Peyer's patch (tissue), 4 donors: ENCODE data around the gene NTNG1. TPM values are rescaled to one million over a fixed set of nuclear protein-coding genes. Genes with fewer than 3 reads are reported as not detected.
A peak's percentile ranks its signal among the peaks of the same experiment; 100 is the strongest.

Experiments
- DNase-seq, 3 donors: peaks; one replicate each; pipeline ENCODE4 v3.0.0-alpha.2; 2017 to 2019
- H3K27ac ChIP-seq, 4 donors: fragments of 200-600 bp; sonication (generic); one replicate each; pipeline ENCODE4 v1.5.1; 2016 to 2019
- H3K27me3 ChIP-seq, 2 donors: fragments of 200-600 bp; sonication (generic); one replicate each; pipeline ENCODE4 v1.5.1; 2019
- H3K36me3 ChIP-seq, 3 donors: fragments of 200-600 bp; sonication (generic); one replicate each; pipeline ENCODE4 v1.5.1; 2016 to 2019
- H3K4me1 ChIP-seq, 4 donors: fragments of 200-600 bp; sonication (generic); one replicate each; pipeline ENCODE4 v1.5.1; 2016 to 2019
- H3K4me3 ChIP-seq, 4 donors: fragments of 200-600 bp; sonication (generic); 1 replicate in 3 of 4; 2 replicates in 1 of 4; pipeline ENCODE4 v1.5.1; 2016 to 2019; ENCODE audit warnings: mild to moderate bottlenecking in 1 of 4
- H3K9me3 ChIP-seq, 4 donors: fragments of 200-600 bp; sonication (generic); one replicate each; pipeline ENCODE4 v1.5.1; 2016 to 2019; ENCODE audit warnings: mild to moderate bottlenecking in 1 of 4
- POLR2A ChIP-seq, 2 donors: fragments of 450-650 bp; IDR thresholded peaks; one replicate each; pipeline ENCODE4 v1.5.1; 2017; ENCODE audit warnings: antibody characterized with exemption in 2 of 2, mild to moderate bottlenecking in 2 of 2, moderate library complexity in 2 of 2
- total RNA-seq, 4 donors: library from RNA; depleted of rRNA; stranded (reverse); fragments of >200 nt; gene quantifications; one replicate each; pipeline ENCODE4 v1.1.0, GENCODE V29; 2016
- TF ChIP-seq, protein P1 (sequence below), 6 experiments: fragments of 450-650 bp in 4 of 6; fragments of 200-600 bp in 2 of 6; sonication (generic) in 1 of 6; IDR thresholded peaks; one replicate each; pipeline ENCODE4 v1.5.1; 2017 to 2019; ENCODE audit warnings: antibody characterized with exemption in 6 of 6, mild to moderate bottlenecking in 3 of 6, moderate library complexity in 1 of 6

The NTNG1 gene
- total RNA-seq, 4 donors from 2014 or later = 17.3 TPM; not detected in 3

- no peak for TF ChIP-seq POLR2A (IDR thresholded peaks at IDR 0.05)
- TF ChIP-seq, protein P1, sequence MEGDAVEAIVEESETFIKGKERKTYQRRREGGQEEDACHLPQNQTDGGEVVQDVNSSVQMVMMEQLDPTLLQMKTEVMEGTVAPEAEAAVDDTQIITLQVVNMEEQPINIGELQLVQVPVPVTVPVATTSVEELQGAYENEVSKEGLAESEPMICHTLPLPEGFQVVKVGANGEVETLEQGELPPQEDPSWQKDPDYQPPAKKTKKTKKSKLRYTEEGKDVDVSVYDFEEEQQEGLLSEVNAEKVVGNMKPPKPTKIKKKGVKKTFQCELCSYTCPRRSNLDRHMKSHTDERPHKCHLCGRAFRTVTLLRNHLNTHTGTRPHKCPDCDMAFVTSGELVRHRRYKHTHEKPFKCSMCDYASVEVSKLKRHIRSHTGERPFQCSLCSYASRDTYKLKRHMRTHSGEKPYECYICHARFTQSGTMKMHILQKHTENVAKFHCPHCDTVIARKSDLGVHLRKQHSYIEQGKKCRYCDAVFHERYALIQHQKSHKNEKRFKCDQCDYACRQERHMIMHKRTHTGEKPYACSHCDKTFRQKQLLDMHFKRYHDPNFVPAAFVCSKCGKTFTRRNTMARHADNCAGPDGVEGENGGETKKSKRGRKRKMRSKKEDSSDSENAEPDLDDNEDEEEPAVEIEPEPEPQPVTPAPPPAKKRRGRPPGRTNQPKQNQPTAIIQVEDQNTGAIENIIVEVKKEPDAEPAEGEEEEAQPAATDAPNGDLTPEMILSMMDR (IDR thresholded peaks at IDR 0.05) = no peak
- H3K9me3 ChIP-seq = no peaks in the 10 kb centered on the region
- peaks cover 0 to 20% (median 3%) of the 10 kb centered on the region in 4 donors for H3K4me1 ChIP-seq
- H3K4me3 ChIP-seq = no peak overlapping the region
- DNase-seq = no peak
- H3K27me3 ChIP-seq = peaks cover 0 to 5% of the 10 kb centered on the region in 2 donors
- H3K36me3 ChIP-seq = no peaks in the 10 kb centered on the region
- H3K27ac ChIP-seq = no peak overlapping the region
Observed at GRCh38 chr1:107138767-107139445, 1.9 kb upstream of the NTNG1 start.

- no peak for TF ChIP-seq POLR2A (IDR thresholded peaks at IDR 0.05)
- TF ChIP-seq, protein P1 (IDR thresholded peaks at IDR 0.05) = no peak
- H3K27ac ChIP-seq = no peak overlapping the region
- peaks cover 0 to 5% of the 10 kb centered on the region in 2 donors for H3K27me3 ChIP-seq
- H3K36me3 ChIP-seq = no peaks in the 10 kb centered on the region
- H3K9me3 ChIP-seq = no peaks in the 10 kb centered on the region
- H3K4me3 ChIP-seq = peak overlapping the region; percentile 24 to 59 (median 54)
- peaks cover 0 to 20% (median 3%) of the 10 kb centered on the region in 4 donors for H3K4me1 ChIP-seq
- DNase-seq = no peak
Observed at GRCh38 chr1:107139833-107140702, 771 bp upstream of the NTNG1 start.

- DNase-seq = peak in 2 of 3 donors; percentile 17 to 40
- no peaks in the 10 kb centered on the region for H3K36me3 ChIP-seq
- TF ChIP-seq, protein P1 (IDR thresholded peaks at IDR 0.05) = no peak
- TF ChIP-seq POLR2A (IDR thresholded peaks at IDR 0.05) = no peak
- peak overlapping the region; percentile 35 to 59 (median 54) for H3K4me3 ChIP-seq
- H3K9me3 ChIP-seq = no peaks in the 10 kb centered on the region
- peaks cover 0 to 5% of the 10 kb centered on the region in 2 donors for H3K27me3 ChIP-seq
- peaks cover 0 to 20% (median 3%) of the 10 kb centered on the region in 4 donors for H3K4me1 ChIP-seq
- no peak overlapping the region for H3K27ac ChIP-seq
Observed at GRCh38 chr1:107141491-107142126, 770 bp downstream of the NTNG1 start.

DNA sequence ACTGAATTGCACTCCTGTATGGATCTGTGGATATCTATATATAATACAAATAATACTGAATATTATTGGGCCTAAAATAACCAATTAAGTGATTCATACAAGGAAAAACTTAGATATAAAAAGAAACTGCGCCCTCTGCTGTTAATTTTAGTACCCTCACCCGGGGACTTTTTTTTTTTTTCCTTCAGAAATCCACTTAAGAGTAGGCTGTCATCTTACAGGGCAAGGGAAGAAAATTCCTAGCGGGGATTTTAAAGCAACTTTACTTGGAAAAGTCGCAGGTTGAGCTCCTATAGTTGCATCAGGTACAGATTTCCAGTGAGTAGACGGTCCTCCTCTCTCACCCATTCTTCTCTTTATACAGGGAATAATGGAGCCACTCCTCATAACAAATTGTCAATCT is 1.3 kb downstream of the NTNG1 start:
- Histone ChIP-seq H3K4me3 (peak overlapping the region; percentile 35 to 59 (median 54)), H3K9me3 (no peaks in the 10 kb centered on the region), H3K4me1 (peaks cover 0 to 20% (median 3%) of the 10 kb centered on the region in 4 donors), H3K36me3 (no peaks in the 10 kb centered on the region), H3K27ac (no peak overlapping the region), H3K27me3 (peaks cover 0 to 5% of the 10 kb centered on the region in 2 donors)
- DNase-seq = no peak
- TF ChIP-seq, protein P1 (IDR thresholded peaks at IDR 0.05) = peak; percentile 33 to 57 (median 38)
- TF ChIP-seq POLR2A (IDR thresholded peaks at IDR 0.05) = no peak

DNA sequence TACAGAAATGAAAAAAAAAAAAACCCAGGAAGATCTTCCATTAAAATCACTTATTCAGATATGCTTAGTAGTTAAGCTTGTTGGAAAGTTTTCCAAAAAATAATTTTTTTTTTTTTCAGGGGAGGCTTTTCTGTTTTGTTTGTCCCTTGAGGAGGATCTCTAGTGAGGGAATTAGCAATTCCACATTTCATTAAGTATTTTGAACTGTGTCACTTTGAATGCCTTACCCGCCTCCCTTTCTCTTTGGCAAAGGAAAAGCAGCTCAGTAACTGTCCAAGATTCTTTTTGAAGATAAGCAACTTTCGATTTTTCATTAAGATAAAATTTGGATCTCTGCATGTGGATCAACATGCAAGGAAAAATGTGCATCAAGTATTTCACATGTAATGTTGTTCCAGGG is 1.8 kb downstream of the NTNG1 start:
- DNase-seq = no peak
- no peak for TF ChIP-seq POLR2A (IDR thresholded peaks at IDR 0.05)
- TF ChIP-seq, protein P1 (IDR thresholded peaks at IDR 0.05) = no peak
- H3K9me3 ChIP-seq = no peaks in the 10 kb centered on the region
- no peak overlapping the region for H3K27ac ChIP-seq
- peaks cover 0 to 20% (median 3%) of the 10 kb centered on the region in 4 donors for H3K4me1 ChIP-seq
- H3K4me3 ChIP-seq = no peak overlapping the region
- no peaks in the 10 kb centered on the region for H3K36me3 ChIP-seq
- H3K27me3 ChIP-seq = peaks cover 0 to 5% of the 10 kb centered on the region in 2 donors
